ENCODE measurements around the gene IQGAP2.

DNA sequence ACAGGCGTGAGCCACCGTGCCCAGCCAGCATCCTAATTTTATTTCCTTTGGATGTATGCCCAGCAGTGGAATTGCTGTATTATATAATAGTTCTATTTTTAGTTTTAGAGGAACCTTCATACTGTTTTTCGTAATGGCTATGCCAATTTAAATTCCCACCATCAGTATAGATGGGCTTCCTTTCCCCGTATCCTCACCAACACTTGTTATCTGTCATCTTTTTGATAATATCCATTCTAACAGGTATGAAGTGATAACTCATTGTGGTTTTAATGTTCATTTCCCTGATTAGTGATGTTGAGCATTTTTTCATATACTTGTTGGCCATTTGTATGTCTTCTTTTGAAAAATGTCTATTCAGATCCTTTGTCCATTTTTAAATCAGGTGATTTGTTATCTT, 325.9 kb downstream of the IQGAP2 start:
- TF ChIP-seq POLR2A (IDR thresholded peaks at IDR 0.05), result no peak
- no peak for TF ChIP-seq CTCF (IDR thresholded peaks at IDR 0.05)

Measured in right lobe of liver (tissue), 4 donors.